GM19397 (cell line): ENCODE measurements around the gene PPP1CA.
A peak's percentile ranks its signal among the peaks of the same experiment; 100 is the strongest.

Source experiments
- ATAC-seq: cut with Tn5 transposase; IDR thresholded peaks from one replicate; pipeline ENCODE4 v1.9.1; 2021; ENCODE audit warnings: mild to moderate bottlenecking, moderate library complexity; ENCODE audit not compliant: unreplicated experiment

The PPP1CA gene

DNA sequence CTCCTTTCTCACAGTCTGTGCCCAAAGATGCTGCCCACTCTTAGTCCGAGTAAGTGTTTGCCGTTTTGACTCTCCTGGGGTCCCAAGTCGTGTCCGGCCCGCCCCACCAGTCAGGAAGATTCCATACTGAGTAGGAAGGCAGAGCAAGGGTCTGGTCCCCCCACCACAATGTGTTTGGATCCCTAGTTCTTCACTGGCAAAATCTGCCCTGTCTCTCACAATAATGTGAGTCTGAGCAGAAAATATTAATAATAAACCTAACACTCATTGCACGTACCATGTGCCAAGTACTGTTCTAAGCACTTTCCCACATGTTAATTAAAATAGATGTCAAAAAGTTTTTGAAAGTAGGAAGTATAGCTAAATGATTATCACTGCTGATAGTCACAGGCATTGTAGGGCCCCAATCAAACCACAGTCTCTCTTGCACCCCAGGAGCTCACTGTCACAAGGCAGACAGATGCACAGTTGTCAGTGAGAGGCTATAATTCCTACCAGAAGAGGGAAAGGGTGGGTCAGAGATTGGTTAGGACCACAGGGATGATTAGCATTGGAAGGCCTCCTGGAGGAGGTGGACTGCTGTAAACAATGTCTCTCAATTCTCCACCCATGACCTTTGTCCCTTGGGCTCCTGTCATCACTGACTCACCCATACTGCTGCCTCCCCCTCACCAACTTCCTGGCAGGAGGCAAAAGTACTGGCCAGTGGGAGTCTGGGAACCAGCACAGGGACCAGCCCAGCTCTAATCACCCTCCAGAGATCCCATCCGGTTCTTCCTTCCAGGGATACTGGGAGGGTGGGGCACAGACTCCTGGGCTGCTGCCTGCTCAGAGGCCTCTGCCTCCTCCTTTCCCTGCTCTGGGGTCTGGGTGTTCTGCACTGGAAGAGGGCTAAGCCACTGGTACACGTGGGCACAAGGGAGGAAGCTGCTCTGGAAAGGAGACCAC, 47.3 kb downstream of the PPP1CA start:
- no peak for ATAC-seq

DNA sequence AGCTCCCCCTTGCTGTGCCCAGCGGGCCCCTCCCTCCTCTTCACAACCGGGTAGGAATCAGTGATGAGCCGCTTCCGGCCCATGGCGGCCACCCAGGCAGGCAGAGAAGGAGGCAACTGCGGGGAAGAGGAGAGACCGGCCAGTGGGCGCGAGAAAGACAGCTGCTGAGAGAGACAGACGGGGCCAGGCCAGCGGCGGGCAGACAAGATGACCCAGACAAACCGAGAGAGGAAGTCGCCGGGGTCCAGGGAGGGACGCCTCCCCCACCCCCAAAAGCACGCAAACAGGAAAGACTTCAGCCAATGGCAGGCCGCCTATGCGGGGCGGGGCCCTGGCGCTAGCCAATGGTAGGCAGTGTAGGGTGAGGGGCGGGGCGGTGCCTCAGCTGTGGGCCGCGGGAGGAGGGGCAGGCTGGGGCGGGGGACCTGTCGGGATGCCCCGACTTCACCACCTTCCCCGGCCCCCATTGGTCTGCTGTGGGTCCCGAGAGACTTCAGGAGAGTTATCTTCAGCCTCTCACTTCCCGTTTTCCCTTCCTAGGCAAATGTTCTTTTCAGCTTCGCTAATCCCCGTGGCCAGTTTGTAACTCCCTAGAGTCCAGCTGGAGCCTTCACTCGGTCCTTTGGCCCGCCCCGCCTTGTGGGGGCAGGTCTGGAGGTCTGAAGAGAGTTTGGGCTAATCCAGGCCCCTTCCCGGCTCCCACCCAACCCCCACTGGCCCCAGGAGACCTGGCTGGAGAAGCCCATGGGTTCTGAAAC, 48.2 kb downstream of the PPP1CA start, which contains the start of gene POLD4:
Gene POLD4, minus strand, starts transcription at position 230 of the 758 bp plus-strand sequence. Its CDS starts 147 bp downstream, at position 83.
- ATAC-seq: peak; percentile 76

DNA sequence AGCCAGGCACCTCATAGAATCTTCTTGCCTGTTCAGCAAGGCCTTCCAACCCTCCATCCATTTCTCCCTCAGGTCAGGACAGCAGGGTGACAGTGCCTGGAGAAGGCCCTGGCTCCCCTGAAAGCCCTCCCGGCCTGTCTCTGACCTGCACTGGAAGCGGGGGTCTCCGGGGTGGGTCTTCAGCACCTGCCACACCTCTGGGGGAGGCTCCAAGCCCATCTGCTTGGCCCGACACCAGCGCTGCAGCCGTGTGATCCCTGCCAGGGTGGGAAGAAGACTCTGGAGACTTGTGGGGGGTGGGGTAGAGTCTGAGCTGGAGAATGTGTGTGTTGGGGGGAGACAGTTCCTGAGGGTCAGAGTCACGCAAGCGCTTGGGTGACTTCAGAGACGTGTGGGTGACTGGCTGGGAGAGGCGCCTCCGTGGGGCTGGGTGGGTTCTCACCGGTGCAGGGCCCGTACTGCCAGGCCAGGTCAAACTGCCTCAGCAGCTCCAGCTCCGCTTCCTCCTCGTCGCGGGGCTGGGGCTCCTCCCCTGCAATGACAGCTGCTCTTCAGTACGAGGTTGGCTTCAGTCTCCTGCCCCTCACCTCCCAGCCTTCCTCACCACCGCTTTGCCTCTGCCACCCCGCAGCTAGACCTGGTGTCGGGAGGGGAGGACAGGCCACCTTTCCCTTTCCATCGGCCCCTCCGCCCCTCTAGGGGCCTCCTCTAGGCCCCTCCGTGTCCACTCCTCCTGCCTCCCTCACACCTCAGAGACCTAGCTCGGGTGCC, 48.9 kb downstream of the PPP1CA start:
- peak; percentile 3 for ATAC-seq

DNA sequence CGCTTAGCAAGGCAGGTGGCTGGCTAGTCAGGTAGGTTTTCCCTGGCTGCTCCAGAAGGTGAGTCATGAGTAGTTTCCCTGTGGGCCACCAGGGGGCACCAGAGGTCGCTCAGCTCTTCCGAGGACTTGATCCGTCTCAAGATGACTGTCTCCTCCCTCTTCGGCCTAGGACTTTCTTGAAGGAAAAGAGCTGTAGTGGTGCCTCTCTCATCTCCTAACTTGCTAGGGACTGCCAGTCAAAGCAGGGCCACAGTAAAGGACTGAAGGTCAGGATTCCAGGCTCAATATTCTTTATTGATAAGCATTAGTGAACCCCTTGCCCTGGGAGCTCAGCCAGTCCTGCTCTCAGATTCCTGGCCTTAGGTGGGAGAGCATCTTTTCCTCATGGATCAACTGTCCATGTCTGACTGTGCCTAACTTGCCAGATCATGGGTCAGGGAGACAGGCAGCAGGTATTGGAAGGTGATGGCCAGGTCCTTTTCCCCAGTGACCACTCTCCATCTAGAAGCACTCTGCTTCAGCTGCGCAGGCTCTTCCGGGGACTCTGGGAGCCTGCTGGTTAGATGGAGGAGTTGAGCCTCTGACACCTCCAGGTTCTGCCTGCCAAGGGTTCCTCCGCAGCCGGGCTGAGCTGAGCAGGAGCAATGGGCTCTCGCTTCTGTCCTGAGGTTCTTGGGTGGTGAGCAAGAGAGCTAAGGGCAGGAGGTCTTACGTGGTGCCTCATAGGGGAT, 50.2 kb downstream of the PPP1CA start:
- no peak for ATAC-seq

DNA sequence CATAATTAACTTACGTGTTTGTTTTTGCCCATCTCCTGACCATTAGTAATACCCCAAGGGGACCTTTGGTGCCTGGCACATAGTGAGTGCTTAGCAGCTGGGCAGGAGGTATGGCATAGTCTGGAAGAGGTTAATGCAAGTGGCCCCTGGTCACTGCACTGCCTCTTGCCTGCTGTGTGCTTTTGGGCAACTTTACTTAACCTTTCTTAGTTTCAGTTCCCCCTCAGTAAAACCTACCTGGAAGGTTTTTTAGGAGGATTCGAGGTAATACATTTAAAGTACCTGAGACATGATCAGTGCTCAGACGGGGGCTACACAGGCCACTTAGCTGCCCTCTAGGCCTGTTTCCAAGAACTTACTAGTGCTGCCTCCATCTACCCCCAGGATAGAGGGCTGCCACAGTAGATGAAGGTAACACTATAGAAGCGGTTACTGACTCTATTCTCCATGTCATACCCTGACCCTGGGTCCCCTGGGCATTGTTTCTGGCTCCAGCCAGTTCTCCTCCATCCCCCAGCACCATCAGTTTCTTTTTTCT, 51.7 kb downstream of the PPP1CA start:
- no peak for ATAC-seq

DNA sequence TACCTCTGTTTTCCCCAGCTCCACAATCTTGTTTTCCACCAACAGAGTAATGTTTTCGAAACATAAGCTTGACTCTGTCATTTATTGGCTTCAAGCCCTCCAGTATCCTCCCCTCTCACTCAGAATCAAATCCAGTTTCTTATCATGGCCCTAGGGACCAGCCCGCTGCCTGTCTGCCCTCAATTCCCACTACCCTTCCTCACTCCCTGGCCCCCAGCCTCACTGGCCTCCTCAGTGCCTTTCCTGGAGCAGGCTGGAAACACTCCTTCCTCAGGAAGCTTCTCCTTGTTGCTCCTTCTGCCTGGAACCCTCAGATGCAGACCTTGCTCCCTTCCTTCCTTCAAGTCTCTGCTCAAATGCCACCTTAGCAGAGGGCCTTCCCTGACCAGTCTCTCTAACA, 52.2 kb downstream of the PPP1CA start:
- ATAC-seq: no peak

DNA sequence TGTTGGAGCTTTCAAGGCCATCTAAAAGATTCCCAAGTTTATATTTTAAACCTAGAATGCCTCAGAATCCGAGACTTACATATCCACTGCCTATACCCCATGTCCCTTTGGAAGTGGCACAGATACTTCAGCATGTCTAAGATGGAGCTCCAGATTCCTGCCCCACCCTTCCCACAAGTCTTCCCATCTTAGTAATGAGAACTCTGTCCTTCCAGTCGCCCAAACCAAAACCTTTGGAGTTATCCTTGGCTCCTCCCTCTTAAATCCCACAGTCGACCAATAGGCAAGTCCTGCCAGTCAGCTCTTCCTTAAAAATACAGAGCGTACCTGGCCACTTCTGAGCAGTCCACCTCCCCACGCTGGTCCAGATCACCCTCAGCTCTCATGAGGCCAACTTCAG, 52.6 kb downstream of the PPP1CA start:
- ATAC-seq: no peak
